HFF-Myc (cell line): ENCODE results near the gene BSG.

ENCODE experiments used
- DNase-seq: peaks from one replicate; pipeline ENCODE4 v3.0.0-alpha.2; 2011; ENCODE audit warnings: low read depth; ENCODE audit errors: extremely low read depth
- H3K4me3 ChIP-seq: replicated peaks from 2 replicates; pipeline ENCODE4 v1.5.1; 2011; ENCODE audit warnings: low read depth, mild to moderate bottlenecking, control low read depth, low read length
- CTCF ChIP-seq: IDR thresholded peaks from 2 replicates; pipeline ENCODE4 v1.5.1; 2012; ENCODE audit warnings: mild to moderate bottlenecking, low read depth, low read length, control low read depth; ENCODE audit errors: missing control alignments

Gene BSG

DNA sequence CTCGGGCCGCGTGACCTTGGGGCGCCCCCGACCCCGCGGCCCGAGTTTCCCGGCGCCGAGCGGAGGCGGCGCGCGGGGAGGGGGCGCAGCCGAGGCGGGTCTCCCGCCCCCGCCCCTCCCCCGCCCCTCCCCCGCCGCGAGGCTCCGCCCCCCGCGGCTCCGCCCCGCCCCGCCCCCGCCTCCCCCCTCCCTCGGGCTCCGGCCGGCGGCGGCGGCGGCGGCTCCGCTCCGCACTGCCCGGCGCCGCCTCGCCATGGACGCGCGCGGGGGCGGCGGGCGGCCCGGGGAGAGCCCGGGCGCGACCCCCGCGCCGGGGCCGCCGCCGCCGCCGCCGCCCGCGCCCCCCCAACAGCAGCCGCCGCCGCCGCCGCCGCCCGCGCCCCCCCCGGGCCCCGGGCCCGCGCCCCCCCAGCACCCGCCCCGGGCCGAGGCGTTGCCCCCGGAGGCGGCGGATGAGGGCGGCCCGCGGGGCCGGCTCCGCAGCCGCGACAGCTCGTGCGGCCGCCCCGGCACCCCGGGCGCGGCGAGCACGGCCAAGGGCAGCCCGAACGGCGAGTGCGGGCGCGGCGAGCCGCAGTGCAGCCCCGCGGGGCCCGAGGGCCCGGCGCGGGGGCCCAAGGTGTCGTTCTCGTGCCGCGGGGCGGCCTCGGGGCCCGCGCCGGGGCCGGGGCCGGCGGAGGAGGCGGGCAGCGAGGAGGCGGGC, 17.4 kb downstream of the BSG start, which contains the start of gene HCN2:
Gene HCN2, plus strand, starts transcription at position 189 of the 703 bp plus-strand sequence. Its CDS starts 65 bp downstream, at position 254.
- no peak within 1 kb of the TSS for H3K4me3 ChIP-seq
- DNase-seq = no peak
- TF ChIP-seq CTCF = no peak

GRCh38 chr19:590396-590745, 18.0 kb downstream of the BSG start:
- no peak for TF ChIP-seq CTCF
- DNase-seq = no peak

DNA sequence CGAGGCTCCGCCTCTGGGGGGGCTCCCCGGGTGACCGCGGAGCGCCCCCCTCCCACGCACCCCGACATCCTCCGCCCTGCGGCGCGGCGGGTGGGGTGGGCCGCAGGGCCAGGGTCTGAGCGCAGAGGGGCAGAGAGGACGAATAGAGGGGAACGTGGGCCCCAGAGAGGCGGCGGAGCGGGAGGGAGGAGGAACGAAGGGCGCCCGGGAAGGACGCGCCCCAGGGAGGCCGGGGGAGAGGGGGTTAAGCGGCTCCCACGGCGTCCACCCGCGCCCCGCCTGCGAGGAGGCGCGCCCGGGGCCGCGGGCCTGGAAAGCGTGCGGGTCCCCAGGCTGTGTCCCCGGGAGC, 18.3 kb downstream of the BSG start:
- H3K4me3 ChIP-seq = no peak overlapping the region
- no peak for TF ChIP-seq CTCF
- no peak for DNase-seq

More at GRCh38 chr19:590396-590745, 18.0 kb downstream of the BSG start:
- H3K4me3 ChIP-seq = no peak overlapping the region

DNA sequence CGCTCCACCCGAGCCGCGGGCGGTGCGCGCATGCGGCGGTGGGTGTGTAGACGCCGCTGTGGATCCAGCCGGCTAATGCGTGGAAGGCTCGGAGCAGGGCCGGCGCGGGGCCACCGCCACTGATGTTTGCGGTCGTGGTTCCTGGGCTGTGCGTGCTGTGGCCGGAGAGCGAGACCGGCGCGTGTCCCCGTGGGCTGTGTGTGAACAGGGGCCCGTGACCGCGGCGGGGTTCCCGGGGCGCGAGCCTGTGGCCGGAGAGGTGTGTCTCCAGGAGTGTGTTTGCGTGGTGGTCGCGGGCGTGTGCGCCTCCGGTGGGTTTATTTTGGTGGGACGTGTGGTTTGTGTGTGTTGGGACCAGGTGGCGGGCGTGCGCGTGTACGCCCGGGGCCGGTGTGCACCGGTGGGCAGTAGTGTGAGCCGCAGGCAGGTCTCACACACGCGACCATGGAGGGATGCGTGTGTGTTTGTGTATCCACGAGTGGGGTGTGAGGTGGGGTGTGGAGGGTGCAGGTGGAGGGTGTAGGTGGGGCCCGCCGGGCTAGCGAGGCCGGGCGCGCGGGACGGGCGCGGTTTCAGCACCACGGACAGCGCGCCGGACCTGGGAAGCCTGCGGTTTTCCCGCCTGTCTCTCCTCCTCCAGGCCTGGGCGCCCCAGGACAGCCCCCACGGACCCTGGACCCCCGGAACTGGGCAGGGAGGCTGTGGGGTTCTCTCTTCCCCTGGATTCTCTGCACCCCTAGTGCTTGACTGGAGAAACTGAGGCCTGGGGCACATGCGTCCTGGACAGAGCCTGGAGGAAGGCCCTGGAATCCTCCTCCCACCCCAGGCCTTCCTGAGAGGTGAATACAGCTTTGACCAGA, 18.9 kb downstream of the BSG start:
- no peak for DNase-seq
- no peak overlapping the region for H3K4me3 ChIP-seq
- no peak for TF ChIP-seq CTCF

- no peak overlapping the region for H3K4me3 ChIP-seq
- no peak for DNase-seq
- no peak for TF ChIP-seq CTCF
These were observed 19.7 kb downstream of the BSG start for GRCh38 chr19:592101-592500.

DNA sequence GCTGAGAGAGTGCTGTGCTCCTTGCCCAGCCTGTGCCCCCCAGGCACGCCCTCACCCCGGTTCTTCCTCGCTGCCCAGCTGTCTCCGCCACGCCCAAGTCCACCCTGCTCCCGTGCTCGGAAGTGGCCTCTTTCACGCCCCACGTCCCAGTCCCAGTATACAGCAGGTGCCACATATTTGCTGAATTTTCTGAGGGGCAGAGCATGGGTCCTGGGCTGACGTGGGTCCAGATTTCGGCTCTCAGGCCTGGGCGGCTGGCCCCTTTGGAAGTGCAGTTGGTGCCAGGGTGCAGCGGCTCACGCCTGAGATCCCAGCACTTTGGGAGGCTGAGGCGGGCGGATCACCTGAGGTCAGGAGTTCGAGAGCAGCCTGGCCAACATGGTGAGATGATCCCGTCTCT, 20.7 kb downstream of the BSG start:
- no peak overlapping the region for H3K4me3 ChIP-seq
- TF ChIP-seq CTCF = no peak
- DNase-seq = no peak
